GM19193 (cell line): Measurements from ENCODE around the gene LAMA2.

ENCODE experiments used
- POLR2A ChIP-seq: IDR thresholded peaks from 4 replicates; pipeline ENCODE4 v1.6.1; 2011; ENCODE audit not compliant: insufficient read depth, insufficient read length; ENCODE audit errors: extremely low read depth

LAMA2 gene

DNA sequence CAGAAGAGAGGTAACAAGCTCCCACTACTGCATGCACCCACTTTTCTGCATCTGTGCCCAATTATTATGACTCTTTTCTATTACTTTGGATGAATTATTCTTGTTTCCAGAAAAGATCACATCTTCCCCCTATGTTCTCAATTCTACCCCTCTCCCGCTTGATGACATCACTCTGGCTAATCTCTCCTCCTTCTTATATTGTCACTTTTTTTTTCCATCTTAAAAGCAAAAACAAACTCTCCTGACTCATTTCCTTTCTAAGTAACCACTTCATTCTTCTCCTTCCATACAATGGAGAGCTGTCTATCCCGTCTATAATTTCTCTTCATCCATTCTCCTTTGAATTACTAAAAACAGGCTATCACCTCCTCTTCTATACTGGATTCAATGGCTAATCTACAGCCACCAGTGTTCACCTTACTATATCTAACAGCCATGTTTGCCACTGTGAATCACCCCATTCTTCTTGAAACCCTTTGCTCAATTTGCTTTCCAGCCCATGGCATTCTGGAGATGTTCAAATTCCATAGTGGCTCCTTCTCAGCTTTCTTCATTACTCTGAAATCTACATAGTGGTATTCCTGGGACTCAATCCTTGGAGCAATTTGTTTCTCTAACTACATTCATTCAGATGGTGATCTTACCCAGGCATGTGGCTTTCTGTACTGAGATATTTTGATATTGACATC lies 448.7 kb downstream of the LAMA2 start:
- no peak for TF ChIP-seq POLR2A

DNA sequence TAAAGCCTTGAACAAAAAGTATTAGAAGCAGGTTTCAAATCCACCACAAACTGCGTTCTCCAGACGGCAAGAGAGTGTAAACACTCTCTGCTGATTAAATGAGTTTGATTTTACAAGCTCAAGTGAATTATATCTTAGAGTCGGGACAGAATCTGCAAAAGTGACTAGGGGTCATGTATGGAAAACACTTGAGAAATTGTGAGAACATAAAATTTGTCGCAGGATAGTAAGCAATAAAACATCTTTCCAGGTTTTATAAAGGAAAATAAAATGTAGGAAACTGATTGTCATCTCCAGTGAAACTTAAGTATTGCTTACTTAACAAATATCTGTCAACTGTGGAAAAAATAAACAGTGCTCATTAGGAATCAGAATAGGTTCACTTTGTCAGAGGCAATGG lies 452.9 kb downstream of the LAMA2 start:
- TF ChIP-seq POLR2A = no peak

DNA sequence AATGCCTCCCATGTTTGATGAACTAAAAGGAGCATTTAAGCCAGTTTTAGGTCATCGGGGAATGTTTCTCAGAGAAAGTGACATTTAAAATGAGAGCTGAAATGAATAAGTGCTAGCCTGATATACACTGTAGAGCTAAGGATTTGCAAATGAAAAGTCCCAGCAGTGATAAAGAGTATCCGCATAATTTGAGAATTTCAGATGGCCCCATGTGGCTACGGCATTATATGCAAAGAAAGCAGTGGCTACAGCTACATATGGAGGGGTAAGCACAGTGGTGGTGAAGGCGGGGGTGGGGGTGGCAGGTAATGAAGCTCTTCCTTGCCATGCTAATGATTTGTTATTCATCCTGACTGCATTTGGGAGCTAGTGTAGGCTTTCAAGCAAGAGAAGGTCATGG lies 455.7 kb downstream of the LAMA2 start:
- no peak for TF ChIP-seq POLR2A

DNA sequence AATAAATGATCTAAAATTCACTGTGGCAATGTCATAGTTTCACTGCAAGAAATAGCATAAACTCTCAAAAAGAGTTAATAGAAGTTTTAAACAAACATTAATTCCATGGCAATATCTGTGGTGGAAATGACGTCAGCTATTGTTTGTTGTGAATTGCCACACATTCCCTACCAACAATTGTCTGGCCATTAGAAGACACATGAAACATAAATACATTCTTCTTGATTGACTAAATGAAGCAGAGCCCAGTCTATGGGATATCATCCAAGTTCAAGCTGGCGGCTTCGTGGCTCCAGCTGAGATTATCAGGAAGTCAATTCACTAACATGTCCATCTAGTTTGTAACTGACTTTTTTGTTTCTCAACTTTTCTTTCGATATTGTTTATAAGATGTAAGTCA lies 458.0 kb downstream of the LAMA2 start:
- TF ChIP-seq POLR2A = no peak

DNA sequence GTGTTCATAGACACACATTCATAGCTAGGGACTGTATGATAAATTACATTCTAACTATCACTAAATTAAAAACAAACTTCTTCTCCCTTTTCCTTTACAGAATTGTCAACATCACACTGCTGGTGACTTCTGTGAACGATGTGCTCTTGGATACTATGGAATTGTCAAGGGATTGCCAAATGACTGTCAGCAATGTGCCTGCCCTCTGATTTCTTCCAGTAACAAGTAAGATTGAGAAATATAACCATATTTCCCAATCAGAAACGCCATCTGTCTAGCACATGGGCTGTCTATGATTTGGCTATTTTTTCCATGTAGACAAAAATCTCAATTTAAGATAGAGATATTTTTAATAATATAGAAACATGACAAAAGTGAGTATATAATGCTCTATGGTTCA lies 459.3 kb downstream of the LAMA2 start:
- TF ChIP-seq POLR2A = no peak

DNA sequence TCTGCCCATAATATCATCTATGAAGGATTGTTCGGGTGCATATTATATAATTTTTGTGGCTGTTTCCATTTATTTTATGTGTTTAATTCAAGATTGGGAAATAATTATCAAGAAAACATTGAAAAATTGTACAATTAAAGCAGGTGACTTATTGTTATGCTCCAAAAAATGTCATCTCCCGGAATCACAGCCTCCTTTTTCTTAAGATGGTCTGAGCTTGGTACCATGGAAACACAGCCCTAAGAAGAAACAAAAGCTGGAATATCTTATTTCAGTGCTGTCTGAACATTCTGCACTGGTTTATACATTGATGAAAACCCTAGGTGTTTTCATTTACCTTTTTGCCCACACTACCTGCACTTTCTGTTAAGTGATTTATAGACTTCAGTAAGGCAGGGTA lies 459.9 kb downstream of the LAMA2 start:
- TF ChIP-seq POLR2A = no peak

DNA sequence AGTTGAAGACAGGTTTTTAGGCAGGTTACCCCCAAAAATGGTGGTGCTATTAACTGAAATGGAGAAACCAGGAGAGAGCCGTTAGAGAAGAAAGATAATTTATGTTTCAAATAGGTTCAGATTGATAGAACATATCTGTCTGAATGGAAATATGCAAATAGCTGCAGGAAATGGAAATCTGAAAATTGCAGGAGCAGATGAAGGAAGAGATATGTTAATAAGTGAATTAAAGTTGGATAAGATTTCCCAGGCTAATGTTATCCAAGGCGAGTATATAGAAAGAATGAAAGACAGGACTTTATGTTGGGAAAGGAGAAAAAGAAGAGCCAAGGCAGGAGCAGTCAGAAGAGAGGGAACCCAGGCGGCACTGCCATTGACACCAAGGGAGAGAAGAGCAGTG lies 461.4 kb downstream of the LAMA2 start:
- no peak for TF ChIP-seq POLR2A

DNA sequence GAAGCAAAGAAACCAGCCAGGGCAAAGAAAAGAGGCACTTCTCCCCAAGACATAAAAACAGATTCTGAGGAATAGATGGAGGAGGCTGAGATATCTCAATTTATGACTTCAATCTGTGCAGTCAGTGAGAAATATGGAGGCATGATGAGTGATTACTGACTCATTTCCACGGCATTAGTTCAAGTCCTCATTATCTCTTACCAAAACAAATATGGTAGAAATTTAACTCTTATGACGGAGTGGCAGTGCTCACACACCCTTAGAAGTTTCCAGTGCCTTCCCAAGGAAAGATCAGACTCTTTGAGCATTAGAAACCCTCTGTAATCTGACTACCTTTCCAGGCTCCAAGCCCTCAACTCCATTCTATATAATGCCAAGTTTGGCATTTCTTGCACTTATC lies 463.0 kb downstream of the LAMA2 start:
- TF ChIP-seq POLR2A = no peak

DNA sequence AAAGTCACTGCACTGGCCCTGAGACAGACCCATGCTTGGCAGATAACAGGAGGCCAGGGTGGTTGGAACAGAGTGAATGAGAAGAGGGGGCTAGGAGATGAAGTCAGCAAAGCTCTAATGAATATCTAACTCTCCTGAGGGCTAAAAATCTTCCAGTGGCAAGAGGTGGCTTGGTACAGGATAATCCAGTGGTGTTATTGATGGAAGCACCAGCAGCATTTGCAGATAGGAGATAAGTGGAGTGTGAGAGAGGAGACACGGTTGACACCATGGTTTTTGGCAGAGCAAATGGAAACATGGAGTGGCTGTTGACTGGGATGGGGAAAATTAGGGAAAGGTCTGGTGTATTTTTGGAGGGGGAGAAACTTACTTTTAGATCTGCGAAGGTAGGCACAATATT lies 464.0 kb downstream of the LAMA2 start:
- TF ChIP-seq POLR2A = no peak

DNA sequence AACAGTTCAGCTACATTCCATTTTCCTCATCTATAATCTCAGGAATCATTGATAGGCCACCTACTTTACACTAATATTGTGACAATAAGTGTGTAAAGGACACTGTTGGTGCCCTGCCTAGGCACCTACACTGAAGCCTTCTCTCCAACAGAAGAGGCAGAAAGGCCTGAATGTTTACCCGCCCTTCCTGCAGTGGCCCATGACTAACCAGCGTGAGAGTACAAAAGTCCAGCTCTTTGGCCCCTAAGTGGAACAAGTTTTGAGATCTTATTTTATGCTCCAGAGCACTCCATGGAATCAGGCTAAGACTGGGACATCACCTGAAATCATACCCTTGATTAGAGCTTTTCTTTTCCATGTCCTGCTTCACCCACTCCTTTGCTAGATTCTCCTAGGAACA lies 467.3 kb downstream of the LAMA2 start:
- no peak for TF ChIP-seq POLR2A

DNA sequence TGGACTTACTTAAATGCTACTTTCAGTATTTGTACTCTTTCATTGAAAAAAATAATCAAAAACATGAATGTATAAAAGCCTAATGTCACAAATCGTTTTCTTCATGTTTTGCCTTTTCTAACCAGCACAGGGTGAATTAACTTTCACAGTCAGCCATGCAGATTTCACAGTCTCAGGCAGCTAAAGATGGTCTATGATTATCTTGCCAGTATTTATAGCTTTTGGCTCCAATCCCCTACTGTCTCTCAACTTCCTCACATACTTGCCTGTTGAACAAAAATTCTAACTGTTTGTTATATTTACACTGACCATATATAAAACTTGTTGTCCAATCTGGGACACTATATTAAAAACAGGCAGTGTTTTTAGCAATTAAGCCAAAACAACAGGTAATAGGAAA lies 468.9 kb downstream of the LAMA2 start:
- no peak for TF ChIP-seq POLR2A

DNA sequence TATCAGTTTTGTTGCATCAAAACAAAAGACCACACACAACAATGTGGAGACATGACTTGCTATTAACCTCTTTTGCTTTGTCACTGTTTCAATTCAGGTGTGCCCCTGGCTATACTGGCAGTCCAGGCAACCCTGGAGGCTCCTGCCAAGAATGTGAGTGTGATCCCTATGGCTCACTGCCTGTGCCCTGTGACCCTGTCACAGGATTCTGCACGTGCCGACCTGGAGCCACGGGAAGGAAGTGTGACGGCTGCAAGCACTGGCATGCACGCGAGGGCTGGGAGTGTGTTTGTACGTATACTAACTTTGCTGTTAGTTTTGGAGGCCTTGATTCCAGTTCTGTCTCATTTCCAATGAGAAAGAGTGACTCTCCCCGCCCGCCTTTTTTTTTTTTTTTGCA lies 470.1 kb downstream of the LAMA2 start:
- no peak for TF ChIP-seq POLR2A

DNA sequence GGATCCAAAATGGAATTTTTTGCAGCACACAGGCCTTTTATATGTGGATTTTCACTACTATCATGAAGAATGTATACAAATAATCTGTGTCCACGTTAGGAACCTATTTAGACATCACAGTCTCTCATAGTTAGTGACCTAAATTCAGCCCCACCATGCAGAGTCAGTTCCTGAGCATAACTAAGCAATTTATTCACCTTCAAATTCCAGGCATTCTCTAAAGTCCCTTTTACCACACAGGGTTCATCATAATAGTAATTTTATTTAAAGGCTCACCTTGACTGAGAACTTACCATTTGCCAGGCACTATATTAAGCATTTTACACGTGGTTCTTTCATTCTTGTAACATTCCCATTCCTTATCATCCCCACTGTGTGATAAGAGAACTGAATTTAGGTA lies 473.2 kb downstream of the LAMA2 start:
- no peak for TF ChIP-seq POLR2A

DNA sequence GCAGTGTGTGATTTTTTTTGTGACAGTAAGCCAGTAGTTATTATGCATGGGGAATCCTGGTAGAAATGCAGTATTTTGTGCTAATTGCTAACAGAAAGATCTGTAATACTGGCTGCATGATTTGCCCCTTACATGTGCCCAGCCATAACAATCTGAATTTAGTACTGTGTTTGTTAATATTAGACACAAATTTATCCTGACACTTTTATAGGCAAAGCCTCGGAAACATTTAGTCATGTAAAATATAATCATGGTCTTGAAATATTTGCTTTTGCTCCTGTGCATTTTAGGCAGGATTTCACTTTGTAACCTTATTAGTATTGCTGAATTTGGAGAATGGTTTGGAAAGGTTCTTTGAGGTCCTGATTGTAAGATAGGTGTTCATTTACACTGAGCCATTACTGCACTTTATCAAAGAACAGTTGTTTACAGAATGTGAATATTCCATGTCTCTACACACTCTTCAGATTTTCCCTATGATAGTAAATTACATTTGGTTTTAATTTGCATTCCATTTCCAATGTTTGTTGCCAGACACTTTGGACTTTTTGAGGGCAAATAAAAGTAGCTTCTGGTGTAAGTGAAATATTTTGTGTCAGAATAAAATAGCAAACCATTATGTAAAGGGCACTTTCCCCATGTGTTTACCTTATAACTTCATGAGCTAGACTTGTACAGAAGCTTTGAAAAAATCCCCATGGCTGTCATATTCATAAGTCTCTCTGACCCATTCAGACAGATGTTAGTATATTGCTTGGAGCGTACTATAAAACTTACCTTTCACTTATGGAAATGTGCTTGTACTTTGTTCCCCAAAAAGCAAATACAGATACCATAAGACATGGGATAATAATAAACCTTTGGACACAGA lies 477.1 kb downstream of the LAMA2 start:
- no peak for TF ChIP-seq POLR2A

DNA sequence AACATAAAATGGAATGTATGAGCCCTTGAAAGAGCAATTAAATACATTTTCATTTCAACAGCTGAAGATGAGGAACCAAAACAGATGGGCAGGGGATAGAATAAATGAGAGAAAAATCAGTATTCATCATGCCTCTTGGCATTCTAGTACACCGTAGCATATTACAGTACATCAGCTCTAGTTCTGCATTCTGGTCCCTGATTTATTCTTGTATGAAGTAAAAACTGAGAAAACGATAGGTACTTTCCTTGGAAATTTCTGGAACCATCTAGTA lies 477.7 kb downstream of the LAMA2 start:
- TF ChIP-seq POLR2A = no peak

DNA sequence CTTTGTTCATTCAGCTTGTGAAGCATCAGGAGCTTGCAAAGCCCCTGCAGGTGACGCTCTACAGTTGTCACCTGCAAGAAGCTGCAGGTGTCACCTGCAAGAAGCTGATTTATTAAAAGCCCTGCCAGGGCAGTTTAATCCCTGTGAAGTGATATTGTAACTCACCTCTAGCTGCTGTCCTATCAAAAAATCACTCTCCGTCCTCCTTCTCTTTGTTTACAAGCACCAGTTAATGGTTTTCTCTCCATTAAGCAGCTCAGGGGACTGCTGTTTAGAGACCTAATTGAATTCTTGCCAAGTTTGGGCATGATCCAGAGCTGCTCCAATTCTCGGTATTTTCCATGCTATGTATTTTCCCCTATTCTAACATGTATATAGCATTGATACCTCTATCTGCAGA lies 481.1 kb downstream of the LAMA2 start:
- no peak for TF ChIP-seq POLR2A
